NCI-H146 treated with DMSO at 0.1 percent for 48 hours (cell line): ENCODE results near the gene FCHO1.

Experiments used
- DNase-seq: peaks from one replicate; lab custom pipeline; 2025; ENCODE audit not compliant: unreplicated experiment; lab: John Stamatoyannopoulos, UW

The FCHO1 gene

DNA sequence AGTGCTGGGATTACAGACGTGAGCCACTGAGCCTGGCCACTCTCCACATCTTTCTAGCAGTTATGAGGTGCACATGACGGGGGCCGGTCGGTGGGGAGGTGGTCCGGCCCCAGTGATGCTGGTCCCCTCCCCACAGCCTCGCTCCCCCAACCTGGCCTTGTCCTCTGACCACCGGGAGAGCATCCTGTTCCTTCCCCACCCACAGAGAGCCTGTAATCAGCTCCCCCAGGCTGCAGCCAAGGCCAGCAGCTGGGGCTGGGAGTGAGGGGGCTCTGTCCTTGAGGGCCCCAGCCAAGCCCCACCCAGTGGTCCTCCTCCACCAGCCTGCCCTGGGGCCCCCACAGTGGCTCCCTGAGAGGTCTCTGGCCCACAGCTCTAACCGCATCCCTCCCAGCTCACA, 73.1 kb downstream of the FCHO1 start:
- DNase-seq: no peak

DNA sequence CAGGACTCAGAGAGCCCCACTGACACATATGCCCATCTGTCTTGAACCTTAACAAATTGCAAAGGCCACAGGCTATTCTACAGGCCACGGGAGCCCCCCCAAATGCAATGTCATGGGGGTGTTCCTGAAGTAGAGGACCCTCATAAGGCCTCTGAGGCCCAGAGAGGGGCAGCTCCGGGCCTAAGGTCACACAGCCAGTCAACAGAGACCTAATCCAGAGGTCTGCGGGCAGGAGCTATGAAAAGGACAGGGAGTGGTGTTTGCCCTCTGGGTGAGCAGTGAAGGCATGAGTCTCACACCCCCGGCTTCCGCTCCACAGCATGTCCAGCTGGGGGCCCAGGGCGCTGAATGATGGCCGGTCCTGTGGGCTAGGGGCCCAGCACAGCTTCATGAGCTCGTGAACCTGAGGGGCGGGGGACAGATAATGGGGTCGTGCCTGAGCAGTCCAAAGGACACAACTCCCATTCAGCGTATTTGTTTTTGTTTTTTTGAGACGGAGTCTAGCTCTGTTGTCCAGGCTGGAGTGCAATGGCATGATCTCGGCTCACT, 75.3 kb downstream of the FCHO1 start:
- DNase-seq: no peak

DNA sequence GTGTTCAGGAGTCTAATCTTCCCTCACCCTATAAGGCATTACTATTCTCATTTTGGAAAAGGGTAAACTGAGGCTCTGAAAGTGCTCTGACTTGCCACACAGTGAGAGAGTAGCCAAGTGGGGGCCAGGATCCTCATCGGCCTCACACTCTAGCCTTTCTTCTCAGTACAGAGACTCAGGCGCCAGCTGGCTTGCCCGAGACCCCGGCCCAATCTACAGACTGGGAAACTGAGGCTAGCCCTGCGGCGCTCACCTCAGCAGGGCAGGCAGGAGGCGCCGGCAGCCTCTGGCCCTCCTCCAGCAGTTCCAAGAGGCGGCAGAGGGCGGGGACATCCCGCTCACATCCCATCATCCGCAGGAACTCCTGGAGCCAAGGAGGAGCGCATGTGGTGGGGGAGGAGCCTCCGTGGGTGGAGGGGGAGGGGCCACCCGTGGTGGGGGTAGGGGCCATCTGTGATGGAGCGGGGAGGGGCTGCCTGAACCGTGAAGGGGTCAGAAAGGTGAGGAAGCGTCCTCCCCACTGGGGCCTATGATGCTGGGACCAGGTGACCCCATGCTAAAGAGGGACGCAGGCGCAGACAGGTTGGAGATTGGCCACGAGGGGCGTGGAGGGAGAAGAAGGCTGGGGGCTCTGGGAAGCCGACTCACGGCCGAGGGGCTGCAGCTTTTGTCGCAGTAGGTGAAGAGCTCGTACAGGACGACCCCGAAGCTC, 78.7 kb downstream of the FCHO1 start:
- peak; percentile 54 for DNase-seq

DNA sequence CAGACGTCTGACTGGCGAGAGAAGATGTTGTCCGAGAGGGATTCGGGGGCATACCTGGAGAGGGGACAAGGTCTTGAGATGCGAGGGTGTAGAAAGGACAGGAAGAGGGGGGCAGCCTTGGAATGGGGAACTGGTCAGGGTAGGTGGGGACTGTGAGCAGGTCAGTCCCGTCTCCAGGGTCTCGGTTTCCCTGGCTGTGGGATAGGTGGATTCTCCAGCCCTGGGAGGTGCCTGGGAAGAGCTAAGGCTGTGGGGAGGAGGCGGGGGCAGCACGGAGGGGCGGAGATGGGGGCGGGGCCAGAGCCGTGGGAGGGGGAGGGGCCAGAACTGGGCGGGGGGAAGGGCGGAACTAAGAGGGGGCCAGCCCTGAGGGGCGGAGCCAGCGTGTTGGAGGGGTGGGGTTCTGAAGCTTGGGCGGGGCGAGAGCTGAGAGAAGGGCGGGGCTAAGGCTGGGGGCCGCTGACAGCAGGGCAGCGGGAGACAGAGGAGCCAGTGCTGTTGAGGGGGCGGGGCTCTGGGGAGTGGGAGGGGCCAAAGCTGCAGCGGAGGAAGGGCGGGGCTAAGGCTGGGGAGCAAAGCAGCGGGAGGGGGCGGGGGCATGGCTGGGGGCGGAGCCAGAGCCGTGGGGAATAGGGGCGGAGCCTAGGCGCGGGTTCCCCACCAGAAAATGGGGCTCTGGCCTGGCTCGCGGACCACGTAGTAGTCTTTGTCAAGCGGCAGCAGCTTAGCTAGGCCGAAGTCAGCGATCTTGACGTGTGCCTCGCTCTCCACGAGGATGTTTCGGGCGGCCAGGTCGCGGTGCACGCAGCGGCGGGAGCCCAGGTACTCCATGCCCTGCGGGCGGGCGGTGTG, 79.5 kb downstream of the FCHO1 start:
- peak; percentile 80 for DNase-seq

DNA sequence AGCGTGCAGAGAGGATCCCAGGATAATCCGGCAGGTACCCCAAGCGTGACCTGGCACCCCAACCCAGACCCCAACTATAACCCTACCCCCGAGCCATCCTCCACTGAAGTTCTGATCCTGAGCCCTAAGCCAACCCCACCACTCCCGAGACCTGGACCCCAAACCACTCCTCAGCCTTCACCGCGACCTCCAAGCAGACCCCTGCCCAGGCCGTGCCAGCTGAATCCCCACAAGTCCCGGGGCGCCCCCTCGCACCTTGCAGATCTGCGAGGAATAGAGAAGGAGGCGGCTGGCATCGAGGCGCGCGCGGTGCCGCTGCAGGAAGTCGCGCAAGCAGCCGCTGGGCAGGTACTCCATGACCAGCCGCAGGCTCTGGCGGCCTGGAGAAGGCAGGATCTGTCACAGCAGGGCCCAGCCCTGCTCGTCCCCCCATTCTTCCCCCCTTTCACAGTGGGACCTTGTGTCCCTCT, 80.2 kb downstream of the FCHO1 start:
- DNase-seq: no peak

DNA sequence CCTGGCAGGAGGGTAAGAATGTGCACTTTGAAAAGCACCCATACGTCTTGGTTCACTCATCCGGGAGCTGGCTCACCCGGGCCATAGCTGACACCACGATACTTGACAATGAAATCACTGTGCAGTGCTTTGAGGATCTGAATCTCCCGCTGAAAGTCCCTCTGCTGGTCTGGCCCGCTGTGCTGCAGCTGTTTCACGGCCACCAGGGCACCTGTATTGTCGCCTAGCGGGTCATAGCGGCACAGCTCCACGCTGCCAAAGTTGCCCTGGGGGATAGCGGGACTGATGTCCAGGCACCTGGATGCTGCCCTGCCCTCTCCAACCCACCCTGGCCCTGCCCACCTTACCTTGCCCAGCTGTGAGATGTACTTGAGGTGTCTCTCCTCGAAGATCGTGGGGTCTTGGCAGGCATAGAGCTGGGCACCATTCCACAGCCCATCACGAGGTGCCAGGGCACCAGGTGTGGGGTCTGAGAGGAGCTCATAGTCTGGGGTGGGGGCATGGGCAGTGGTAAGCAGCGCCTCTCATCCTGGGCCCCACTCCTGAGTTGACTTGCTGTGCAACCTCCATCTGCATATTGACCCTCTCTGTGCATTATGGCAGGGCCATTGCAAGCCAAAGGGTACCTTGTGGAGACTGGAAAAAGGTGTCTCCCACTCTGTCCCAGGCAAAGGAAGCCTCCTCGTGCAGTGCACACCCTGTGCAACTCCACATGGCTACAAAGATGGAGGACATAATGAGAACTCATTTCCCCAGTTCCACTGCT, 81.3 kb downstream of the FCHO1 start:
- no peak for DNase-seq

DNA sequence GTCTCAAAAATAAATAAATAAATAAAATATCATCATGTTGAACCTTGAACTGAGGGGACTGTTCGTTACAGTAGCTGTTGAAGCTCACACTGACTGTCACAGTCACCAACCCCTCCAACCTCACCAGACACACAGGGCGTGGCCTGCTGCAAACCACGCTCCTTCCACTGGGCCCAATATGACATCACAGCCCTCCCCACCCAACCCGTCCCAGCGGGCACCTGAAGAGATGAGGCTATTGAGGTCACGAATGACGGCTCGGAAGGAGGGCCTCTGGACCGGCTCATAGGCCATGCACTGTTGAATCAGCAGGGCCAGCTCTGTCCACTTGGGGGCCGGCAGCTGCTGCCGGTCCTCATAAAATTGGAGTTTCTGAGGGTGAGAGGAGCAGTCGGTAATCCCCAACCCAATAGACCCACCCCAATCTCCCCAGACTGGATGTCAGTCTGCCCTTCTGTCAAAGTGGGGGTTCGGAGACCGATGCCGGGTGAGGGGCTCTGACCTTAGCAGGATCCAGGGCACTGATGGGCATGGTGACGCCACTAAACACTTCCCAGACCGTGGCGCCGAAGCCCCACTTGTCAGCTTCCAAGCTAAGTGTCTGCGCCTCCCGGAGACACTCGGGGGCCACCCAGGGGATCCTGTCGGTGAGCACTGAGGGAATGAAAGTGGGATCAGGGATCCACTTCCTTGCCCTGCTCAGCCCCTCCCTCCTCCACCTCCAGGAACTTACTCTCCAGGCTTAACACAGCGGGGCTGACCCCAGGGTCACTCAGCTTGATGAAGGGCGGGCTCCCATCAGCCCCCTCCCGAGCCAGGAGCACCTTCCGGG, 83.3 kb downstream of the FCHO1 start:
- DNase-seq: no peak

DNA sequence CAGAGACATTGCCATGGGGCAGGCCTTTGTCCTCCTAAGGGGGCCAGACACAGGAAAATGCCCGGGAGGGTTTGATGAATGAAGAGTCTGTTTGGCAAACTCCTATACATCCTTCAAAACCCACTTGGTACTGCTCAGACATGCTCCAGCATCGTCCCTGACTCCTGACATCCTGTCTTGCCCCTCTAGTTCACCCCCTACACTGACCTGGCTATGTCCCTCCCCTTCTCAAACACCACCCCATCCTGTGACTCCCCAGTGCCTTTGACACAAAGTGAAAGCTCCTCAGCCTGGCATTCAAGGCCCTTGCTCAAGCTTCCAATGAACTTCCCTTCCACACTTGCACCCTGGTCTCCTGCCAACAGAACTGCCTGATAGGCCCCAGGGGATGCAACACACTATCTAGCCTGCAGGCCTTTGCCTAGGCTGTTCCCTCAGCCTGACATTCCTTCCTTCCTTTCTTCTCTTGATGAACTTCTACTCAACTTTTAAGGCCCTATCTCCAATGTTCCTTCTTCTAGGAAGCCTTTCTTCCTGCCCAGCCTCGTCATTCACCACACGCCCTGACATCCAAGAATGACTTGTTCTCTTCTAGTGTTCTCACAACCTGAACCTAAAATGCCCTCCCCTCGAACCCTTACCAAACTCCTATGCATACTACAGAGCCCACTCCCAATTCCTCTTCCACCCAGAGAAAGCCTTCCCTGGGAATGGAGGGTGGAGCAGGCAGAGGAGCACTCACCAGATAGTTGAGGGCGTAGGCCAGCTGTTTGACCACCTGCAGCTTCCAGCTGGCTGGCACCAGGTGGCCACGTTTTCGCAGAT, 84.1 kb downstream of the FCHO1 start:
- DNase-seq: no peak

DNA sequence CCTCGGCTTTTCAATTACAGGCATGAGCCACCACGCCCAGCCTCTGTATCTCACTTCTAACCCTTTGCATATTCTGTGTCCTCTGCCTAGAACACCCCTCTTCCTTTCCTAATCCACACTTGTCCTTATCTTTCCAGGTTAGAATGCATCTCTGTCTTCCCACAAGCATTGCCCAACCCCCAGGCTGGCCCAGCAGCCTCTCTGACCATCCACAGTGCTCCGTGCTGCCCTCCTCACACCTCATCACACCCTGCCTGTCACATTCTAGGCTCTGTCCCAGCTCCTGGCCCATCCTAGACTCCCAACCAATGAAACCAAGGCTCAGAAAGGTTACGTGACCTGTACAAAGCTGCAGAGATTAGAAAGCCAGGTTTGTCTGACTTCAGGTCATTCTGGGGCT, 85.3 kb downstream of the FCHO1 start:
- no peak for DNase-seq

DNA sequence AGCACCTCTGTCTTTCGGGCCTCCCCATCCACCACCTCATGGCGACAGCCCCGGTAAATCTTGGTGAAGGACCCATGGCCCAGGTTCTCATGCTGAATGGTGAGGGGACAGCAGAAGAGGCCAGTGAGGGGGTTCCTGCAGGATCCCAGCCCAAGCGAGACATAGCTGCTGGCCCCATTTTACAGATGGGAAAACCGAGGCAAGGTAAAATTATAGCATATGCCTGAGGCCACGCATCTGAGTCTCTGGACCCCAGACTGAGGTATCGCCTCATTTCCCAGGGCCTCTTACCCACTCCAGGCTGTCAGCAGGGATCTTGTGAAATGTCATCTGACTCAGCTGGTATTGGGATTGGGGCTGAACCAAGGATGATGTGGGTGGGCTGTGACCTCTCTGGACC, 86.7 kb downstream of the FCHO1 start:
- no peak for DNase-seq
